DMS 273 (cell line): ENCODE results near the gene AIP.
"Not testable (repeated sequence)": the region's sequence is repeated elsewhere in the genome, so short reads cannot be mapped to it uniquely, and the experiment has no call there.

ENCODE experiments used
- DNase-seq: peaks from one replicate; lab custom pipeline; 2025; ENCODE audit not compliant: unreplicated experiment; lab: John Stamatoyannopoulos, UW

The AIP gene

GRCh38 chr11:67448220-67448609, 34.6 kb upstream of the AIP start:
- DNase-seq = no peak

- DNase-seq = no peak
Observed at GRCh38 chr11:67449116-67449844, 33.5 kb upstream of the AIP start.

- no peak for DNase-seq
Observed at GRCh38 chr11:67450796-67451657, 31.8 kb upstream of the AIP start.

GRCh38 chr11:67451658-67451976, 31.2 kb upstream of the AIP start:
- no peak for DNase-seq

- peak; percentile 15 for DNase-seq
Observed at GRCh38 chr11:67452141-67452952, 30.5 kb upstream of the AIP start, which contains the start of gene GPR152. TSS of gene GPR152 (minus strand) at chr11:67452729. CDS start at chr11:67452724, 5 bp downstream.

- no peak for DNase-seq
Observed at GRCh38 chr11:67453816-67454732, 28.8 kb upstream of the AIP start.

- DNase-seq = no peak
Observed at GRCh38 chr11:67455054-67455453, 27.8 kb upstream of the AIP start, which contains the start of gene CABP4. TSS of gene CABP4 (plus strand) at chr11:67455354. CDS start at chr11:67455424, 70 bp downstream.

GRCh38 chr11:67456068-67456705, 26.6 kb upstream of the AIP start:
- no peak for DNase-seq

- no peak for DNase-seq
Observed at GRCh38 chr11:67457453-67457852, 25.4 kb upstream of the AIP start.

- no peak for DNase-seq
Observed at GRCh38 chr11:67458266-67458665, 24.6 kb upstream of the AIP start.

GRCh38 chr11:67463186-67463585, 19.6 kb upstream of the AIP start:
- no peak for DNase-seq

GRCh38 chr11:67463680-67464410, 19.0 kb upstream of the AIP start:
- DNase-seq = no peak

- DNase-seq = no peak
Observed at GRCh38 chr11:67464411-67465188, 18.2 kb upstream of the AIP start.

- no peak for DNase-seq
Observed at GRCh38 chr11:67465189-67465510, 17.7 kb upstream of the AIP start.

GRCh38 chr11:67465530-67465929, 17.3 kb upstream of the AIP start:
- DNase-seq = not testable (repeated sequence)

GRCh38 chr11:67466367-67466766, 16.5 kb upstream of the AIP start:
- no peak for DNase-seq

GRCh38 chr11:67466962-67467771, 15.7 kb upstream of the AIP start:
- DNase-seq = no peak

- DNase-seq = peak; percentile 59
Observed at GRCh38 chr11:67468056-67468455, 14.8 kb upstream of the AIP start.
